A549 (cell line): ENCODE data around the gene TMCO6.

Source experiments
- CBX8 ChIP-seq: fragments of 200-600 bp; sonication (generic); IDR thresholded peaks from 2 replicates; pipeline ENCODE4 v1.6.1; 2016
- ESRRA ChIP-seq: fragments of 150-350 bp; IDR thresholded peaks from 2 replicates; pipeline ENCODE4 v1.6.1; 2014; ENCODE audit warnings: mild to moderate bottlenecking, low read length, borderline replicate concordance
- JUNB ChIP-seq: fragments of >200 bp; sonication (Bioruptor Twin); formaldehyde crosslinking; IDR thresholded peaks from 2 replicates; pipeline ENCODE4 v1.6.1; 2016
- MAFK ChIP-seq: fragments of 450-650 bp; IDR thresholded peaks from 2 replicates; pipeline ENCODE4 v1.6.1; 2014; ENCODE audit not compliant: partially characterized antibody
- NR3C1 ChIP-seq: fragments of >200 bp; sonication (Bioruptor Twin); formaldehyde crosslinking; IDR thresholded peaks from 3 replicates; pipeline ENCODE4 v1.6.1; 2017
- PHF8 ChIP-seq: fragments of 200-600 bp; sonication (generic); IDR thresholded peaks from 2 replicates; pipeline ENCODE4 v1.6.1; 2016; ENCODE audit warnings: low read depth, mild to moderate bottlenecking, antibody characterized with exemption, moderate library complexity, borderline replicate concordance
- POLR2A ChIP-seq: IDR thresholded peaks from 2 replicates; pipeline ENCODE4 v1.6.1; 2012; ENCODE audit warnings: mild to moderate bottlenecking, low read length
- RFX5 ChIP-seq: fragments of 450-650 bp; IDR thresholded peaks from 2 replicates; pipeline ENCODE4 v1.7.1; 2014; ENCODE audit warnings: antibody characterized with exemption, mild to moderate bottlenecking, moderate library complexity
- SMC3 ChIP-seq: fragments of >200 bp; sonication (Bioruptor Twin); formaldehyde crosslinking; IDR thresholded peaks from 3 replicates; pipeline ENCODE4 v1.6.1; 2018; ENCODE audit warnings: inconsistent platforms
- TF ChIP-seq, protein P1 (sequence below): fragments of >200 bp; sonication (Bioruptor Twin); formaldehyde crosslinking; IDR thresholded peaks from 3 replicates; pipeline ENCODE4 v1.5.1; 2016
- TF ChIP-seq, protein P2 (sequence below): fragments of 250-450 bp; sonication (Bioruptor Pico); IDR thresholded peaks from 2 replicates; pipeline ENCODE4 v1.5.0; 2021; ENCODE audit warnings: mild to moderate bottlenecking, moderate library complexity, borderline replicate concordance

- TF ChIP-seq, protein P1, sequence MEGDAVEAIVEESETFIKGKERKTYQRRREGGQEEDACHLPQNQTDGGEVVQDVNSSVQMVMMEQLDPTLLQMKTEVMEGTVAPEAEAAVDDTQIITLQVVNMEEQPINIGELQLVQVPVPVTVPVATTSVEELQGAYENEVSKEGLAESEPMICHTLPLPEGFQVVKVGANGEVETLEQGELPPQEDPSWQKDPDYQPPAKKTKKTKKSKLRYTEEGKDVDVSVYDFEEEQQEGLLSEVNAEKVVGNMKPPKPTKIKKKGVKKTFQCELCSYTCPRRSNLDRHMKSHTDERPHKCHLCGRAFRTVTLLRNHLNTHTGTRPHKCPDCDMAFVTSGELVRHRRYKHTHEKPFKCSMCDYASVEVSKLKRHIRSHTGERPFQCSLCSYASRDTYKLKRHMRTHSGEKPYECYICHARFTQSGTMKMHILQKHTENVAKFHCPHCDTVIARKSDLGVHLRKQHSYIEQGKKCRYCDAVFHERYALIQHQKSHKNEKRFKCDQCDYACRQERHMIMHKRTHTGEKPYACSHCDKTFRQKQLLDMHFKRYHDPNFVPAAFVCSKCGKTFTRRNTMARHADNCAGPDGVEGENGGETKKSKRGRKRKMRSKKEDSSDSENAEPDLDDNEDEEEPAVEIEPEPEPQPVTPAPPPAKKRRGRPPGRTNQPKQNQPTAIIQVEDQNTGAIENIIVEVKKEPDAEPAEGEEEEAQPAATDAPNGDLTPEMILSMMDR, result no peak
- TF ChIP-seq ESRRA (no peak), POLR2A (no peak), RFX5 (no peak), SMC3 (no peak), PHF8 (no peak), CBX8 (no peak), JUNB (no peak), NR3C1 (no peak), MAFK (no peak)
- TF ChIP-seq, protein P2, sequence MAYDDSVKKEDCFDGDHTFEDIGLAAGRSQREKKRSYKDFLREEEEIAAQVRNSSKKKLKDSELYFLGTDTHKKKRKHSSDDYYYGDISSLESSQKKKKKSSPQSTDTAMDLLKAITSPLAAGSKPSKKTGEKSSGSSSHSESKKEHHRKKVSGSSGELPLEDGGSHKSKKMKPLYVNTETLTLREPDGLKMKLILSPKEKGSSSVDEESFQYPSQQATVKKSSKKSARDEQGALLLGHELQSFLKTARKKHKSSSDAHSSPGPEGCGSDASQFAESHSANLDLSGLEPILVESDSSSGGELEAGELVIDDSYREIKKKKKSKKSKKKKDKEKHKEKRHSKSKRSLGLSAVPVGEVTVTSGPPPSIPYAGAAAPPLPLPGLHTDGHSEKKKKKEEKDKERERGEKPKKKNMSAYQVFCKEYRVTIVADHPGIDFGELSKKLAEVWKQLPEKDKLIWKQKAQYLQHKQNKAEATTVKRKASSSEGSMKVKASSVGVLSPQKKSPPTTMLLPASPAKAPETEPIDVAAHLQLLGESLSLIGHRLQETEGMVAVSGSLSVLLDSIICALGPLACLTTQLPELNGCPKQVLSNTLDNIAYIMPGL (CRISPR knock-in tag), result no peak
These were observed 5.8 kb upstream of the TMCO6 start for GRCh38 chr5:140633501-140633900.
